H1 (cell line): Measurements from ENCODE around the gene TEKT5. TPM values are rescaled to one million over a fixed set of nuclear protein-coding genes. Genes with fewer than 3 reads are reported as not detected.

Experiments used
- CTCF ChIA-PET: fragments of 300-600 bp; sonication (Branson Sonifier 250); formaldehyde crosslinking; loops from one replicate; lab custom pipeline; 2021; ENCODE audit not compliant: partially characterized antibody; lab: Charles Lee
- POLR2A ChIA-PET: fragments of 300-600 bp; sonication (Branson Sonifier 250); formaldehyde crosslinking; loops from one replicate; lab custom pipeline; 2021; ENCODE audit warnings: inconsistent platforms; ENCODE audit not compliant: partially characterized antibody; lab: Charles Lee
- DNase-seq, 2 experiments: peaks; one replicate each; pipeline versions ENCODE4 v3.0.0 to v3.0.0-alpha.2; 2010 to 2022; ENCODE audit warnings: low spot score in 2 of 2, low read depth in 1 of 2, mixed read lengths in 1 of 2
- FAIRE-seq: peaks from 2 replicates; lab custom pipeline; 2011; peaks lifted over from hg19 to GRCh38; lab: Jason Lieb, UNC
- H2AFZ ChIP-seq: 2 replicates; pipeline ENCODE4 v1.8.1; 2012; ENCODE audit warnings: low read length, inconsistent platforms
- H2AK5ac ChIP-seq: 2 replicates; pipeline ENCODE4 v1.6.1; 2013; ENCODE audit warnings: low read depth, low read length
- H2BK120ac ChIP-seq: replicated peaks from 2 replicates; pipeline ENCODE3; 2013; ENCODE audit warnings: low read depth, low read length, inconsistent platforms
- H2BK12ac ChIP-seq: 2 replicates; pipeline ENCODE4 v1.6.1; 2013; ENCODE audit warnings: low read depth, low read length
- H2BK15ac ChIP-seq: 2 replicates; pipeline ENCODE4 v1.6.1; 2013; ENCODE audit warnings: low read length
- H2BK20ac ChIP-seq: 2 replicates; pipeline ENCODE4 v1.6.1; 2013; ENCODE audit warnings: low read length
- H2BK5ac ChIP-seq: 2 replicates; pipeline ENCODE4 v1.6.1; 2013; ENCODE audit warnings: low read depth, low read length
- H3K14ac ChIP-seq: 2 replicates; pipeline ENCODE4 v1.6.1; 2013; ENCODE audit warnings: inconsistent platforms; ENCODE audit not compliant: insufficient read length
- H3K18ac ChIP-seq: 2 replicates; pipeline ENCODE4 v1.6.1; 2013; ENCODE audit warnings: low read length; ENCODE audit errors: extremely low read depth
- H3K23ac ChIP-seq: 2 replicates; pipeline ENCODE4 v1.6.1; 2013; ENCODE audit warnings: inconsistent platforms; ENCODE audit not compliant: insufficient read length
- H3K23me2 ChIP-seq: 2 replicates; pipeline ENCODE4 v1.6.1; 2013; ENCODE audit warnings: low read depth, low read length
- H3K27ac ChIP-seq: 2 replicates; pipeline ENCODE4 v1.6.1; 2011; ENCODE audit warnings: low read depth, low read length, inconsistent platforms
- H3K27me3 ChIP-seq, 4 experiments: replicated peaks in 1 of 4; 1 replicate in 1 of 4; 2 replicates in 3 of 4; pipeline versions ENCODE4 v1.6.1 to v1.8.1; 2011 to 2013; ENCODE audit warnings: low read length in 3 of 4, mild to moderate bottlenecking in 3 of 4, inconsistent platforms in 2 of 4, mixed read lengths in 2 of 4, moderate library complexity in 1 of 4; ENCODE audit not compliant: control insufficient read depth in 3 of 4, insufficient read depth in 3 of 4; ENCODE audit errors: extremely low read depth in 1 of 4
- H3K36me3 ChIP-seq, 4 experiments: 2 replicates each; pipeline versions ENCODE4 v1.6.1 to v1.8.1; 2011 to 2013; ENCODE audit warnings: mild to moderate bottlenecking in 4 of 4, low read length in 3 of 4, moderate library complexity in 2 of 4, control low read depth in 1 of 4, inconsistent platforms in 1 of 4; ENCODE audit not compliant: insufficient read depth in 4 of 4, control insufficient read depth in 2 of 4
- H3K4ac ChIP-seq: replicated peaks from 2 replicates; pipeline ENCODE3; 2013; ENCODE audit warnings: low read length, low read depth, mixed read lengths, inconsistent platforms; ENCODE audit not compliant: insufficient read length
- H3K4me1 ChIP-seq, 4 experiments: replicated peaks in 1 of 4; 1 replicate in 1 of 4; 2 replicates in 3 of 4; pipeline versions ENCODE4 v1.6.1 to v1.8.1; 2011 to 2013; ENCODE audit warnings: low read length in 3 of 4, inconsistent platforms in 2 of 4, mixed read lengths in 1 of 4; ENCODE audit not compliant: insufficient read depth in 4 of 4, control insufficient read depth in 3 of 4
- H3K4me2 ChIP-seq, 2 experiments: 2 replicates each; pipeline versions ENCODE4 v1.6.1 to v1.8.1; 2011 to 2013; ENCODE audit warnings: low read depth in 2 of 2, low read length in 2 of 2, control low read depth in 1 of 2, inconsistent platforms in 1 of 2, mild to moderate bottlenecking in 1 of 2; ENCODE audit not compliant: insufficient read depth in 1 of 2
- H3K4me3 ChIP-seq, 4 experiments: fragments of 200-600, 300-600 bp in 1 of 4; sonication (generic), shearing (Covaris generic), sonication (Bioruptor Twin) in 1 of 4; 2 replicates each; pipeline versions ENCODE4 v1.5.1 to v1.8.1; 2011 to 2016; ENCODE audit warnings: low read length in 4 of 4, low read depth in 3 of 4, control low read depth in 2 of 4, inconsistent platforms in 2 of 4, mild to moderate bottlenecking in 2 of 4, mixed read lengths in 1 of 4, moderate library complexity in 1 of 4; ENCODE audit not compliant: insufficient read depth in 2 of 4; ENCODE audit errors: extremely low read depth in 1 of 4
- H3K56ac ChIP-seq: replicated peaks from 2 replicates; pipeline ENCODE3; 2013; ENCODE audit warnings: low read depth, mild to moderate bottlenecking, mixed read lengths, low read length, inconsistent platforms; ENCODE audit not compliant: insufficient read length
- H3K79me1 ChIP-seq: 2 replicates; pipeline ENCODE4 v1.6.1; 2013; ENCODE audit warnings: low read depth, low read length, control low read depth
- H3K79me2 ChIP-seq, 2 experiments: 2 replicates each; pipeline versions ENCODE4 v1.6.1 to v1.8.1; 2012 to 2013; ENCODE audit warnings: low read length in 2 of 2, mild to moderate bottlenecking in 2 of 2, inconsistent platforms in 1 of 2; ENCODE audit not compliant: insufficient read depth in 2 of 2, control insufficient read depth in 1 of 2
- H3K9ac ChIP-seq, 4 experiments: replicated peaks in 1 of 4; 1 replicate in 1 of 4; 2 replicates in 3 of 4; pipeline versions ENCODE4 v1.6.1 to v1.8.1; 2011 to 2013; ENCODE audit warnings: low read depth in 3 of 4, low read length in 3 of 4, control low read depth in 2 of 4, mild to moderate bottlenecking in 2 of 4, moderate library complexity in 2 of 4, inconsistent platforms in 1 of 4; ENCODE audit errors: extremely low read depth in 1 of 4
- H3K9me3 ChIP-seq, 2 experiments: 2 replicates each; pipeline versions ENCODE4 v1.6.1 to v1.8.1; 2012 to 2013; ENCODE audit warnings: mild to moderate bottlenecking in 2 of 2, moderate library complexity in 2 of 2, control low read depth in 1 of 2, inconsistent platforms in 1 of 2, low read depth in 1 of 2, low read length in 1 of 2, mixed read lengths in 1 of 2; ENCODE audit not compliant: insufficient read depth in 2 of 2
- H4K20me1 ChIP-seq, 2 experiments: replicated peaks in 1 of 2; 2 replicates each; pipeline versions ENCODE3 to v1.8.1; 2011 to 2013; ENCODE audit warnings: inconsistent platforms in 2 of 2, low read length in 2 of 2, mild to moderate bottlenecking in 1 of 2; ENCODE audit not compliant: insufficient read depth in 2 of 2, control insufficient read depth in 1 of 2
- H4K5ac ChIP-seq: 2 replicates; pipeline ENCODE4 v1.6.1; 2013; ENCODE audit warnings: low read length, low read depth, mixed read lengths, inconsistent platforms; ENCODE audit not compliant: insufficient read length
- H4K8ac ChIP-seq: 2 replicates; pipeline ENCODE4 v1.8.0; 2013; ENCODE audit warnings: mild to moderate bottlenecking, moderate library complexity, low read length, inconsistent platforms; ENCODE audit not compliant: insufficient read depth; ENCODE audit errors: extremely low read depth
- H4K91ac ChIP-seq: replicated peaks from 2 replicates; pipeline ENCODE3; 2013; ENCODE audit warnings: low read length, mixed read lengths, inconsistent platforms; ENCODE audit not compliant: insufficient read length
- BACH1 ChIP-seq: IDR thresholded peaks from 2 replicates; pipeline ENCODE4 v1.6.1; 2012; ENCODE audit warnings: low read length, improper control_type of control experiment
- EGR1 ChIP-seq: IDR thresholded peaks from 2 replicates; pipeline ENCODE4 v1.6.1; 2011; ENCODE audit warnings: low read depth, low read length, borderline replicate concordance
- EP300 ChIP-seq, 2 experiments: IDR thresholded peaks; 1 replicate in 1 of 2; 2 replicates in 1 of 2; pipeline ENCODE4 v1.6.1; 2011 to 2012; ENCODE audit warnings: low read depth in 2 of 2, low read length in 2 of 2, mild to moderate bottlenecking in 2 of 2, borderline replicate concordance in 1 of 2, inconsistent platforms in 1 of 2, moderate library complexity in 1 of 2
- GABPA ChIP-seq: IDR thresholded peaks from 2 replicates; pipeline ENCODE4 v1.6.1; 2011; ENCODE audit warnings: mild to moderate bottlenecking, low read length, moderate library complexity, borderline replicate concordance; ENCODE audit not compliant: insufficient read depth
- POU5F1 ChIP-seq: IDR thresholded peaks from 2 replicates; pipeline ENCODE4 v1.6.1; 2011; ENCODE audit warnings: low read depth, mild to moderate bottlenecking, low read length, moderate library complexity
- YY1 ChIP-seq: IDR thresholded peaks from 2 replicates; pipeline ENCODE4 v1.6.1; 2011; ENCODE audit warnings: low read depth, mild to moderate bottlenecking, low read length
- WGBS, 2 experiments: shearing (Covaris generic) in 1 of 2; methylation state at CpG; one replicate each; pipeline versions ENCODE4 v1.1.6 to v1.1.7; 2013 to 2015; ENCODE audit warnings: low lambda C conversion rate in 2 of 2, mixed read lengths in 2 of 2, inconsistent platforms in 1 of 2, low coverage in 1 of 2, missing lambda C conversion rate in 1 of 2; ENCODE audit not compliant: insufficient replicate concordance in 2 of 2, insufficient coverage in 1 of 2, insufficient read length in 1 of 2; ENCODE audit errors: extremely low coverage in 1 of 2, missing lambda C conversion rate in 1 of 2; 5-methylcytosine and 5-hydroxymethylcytosine counted together
- long read RNA-seq, 2 experiments: library from RNA in 1 of 2; library from capped mRNA in 1 of 2; stranded (forward); transcript quantifications; one replicate each; pipeline ENCODE4 v2.0.0, GENCODE V29; 2021; ENCODE audit warnings: inconsistent platforms in 1 of 2
- polyA minus RNA-seq, 3 experiments: library from RNA; depleted of rRNA, polyadenylated mRNA; stranded (reverse); fragments of >200 nt; gene quantifications; 1 replicate in 2 of 3; 2 replicates in 1 of 3; pipeline ENCODE4 v1.2.3, GENCODE V29; 2011
- polyA plus RNA-seq, 7 experiments: library from polyadenylated mRNA; depleted of rRNA in 3 of 7; stranded (reverse) in 5 of 7; unstranded in 2 of 7; fragments of >200 nt in 5 of 7; fragments of 200-250 nt in 2 of 7; gene quantifications; 1 replicate in 5 of 7; 2 replicates in 1 of 7; 4 replicates in 1 of 7; pipeline versions ENCODE4 v1.2.1 to v1.2.3, GENCODE V29; 2011 to 2013; ENCODE audit warnings: missing spikeins in 2 of 7, mixed read lengths in 2 of 7
- total RNA-seq: library from RNA; stranded (reverse); fragmentation: NEBNext Ultra II Directional; extraction: Animal tissue kit (Norgen Biotek cat#: 25700); gene quantifications from 2 replicates; pipeline ENCODE4 v1.2.1, GENCODE V29; 2021
- TF ChIP-seq, protein P1 (sequence below): IDR thresholded peaks from 2 replicates; pipeline ENCODE4 v1.6.1; 2012; ENCODE audit warnings: inconsistent platforms

The TEKT5 gene
- total RNA-seq (not detected in 2 replicates), polyA plus RNA-seq (2011; rRNA removed) (0.24 and 0.95 TPM in 2 replicates), polyA minus RNA-seq (2011; rRNA and poly(A)+ RNA removed) (0.22 and 0.54 TPM in 2 replicates)
- 0.26 TPM for polyA plus RNA-seq (2011; cell fraction: cytosol; rRNA removed)
- polyA plus RNA-seq (2011; cell fraction: nucleus; rRNA removed): 0.68 TPM
- polyA plus RNA-seq (2012, experiment 1 of 2): 0.36 to 1.3 TPM (median 0.60 TPM) in 4 replicates
- polyA plus RNA-seq (2012, experiment 2 of 2): not detected
- polyA plus RNA-seq (2013, experiment 1 of 2): 0.20 TPM
- 0.09 TPM for polyA plus RNA-seq (2013, experiment 2 of 2)
- polyA minus RNA-seq (2011; cell fraction: cytosol; rRNA and poly(A)+ RNA removed): not detected
- polyA minus RNA-seq (2011; cell fraction: nucleus; rRNA and poly(A)+ RNA removed): 1.2 TPM
- long read RNA-seq, experiment 1: 0 reads
- long read RNA-seq, experiment 2: 0 reads

DNA sequence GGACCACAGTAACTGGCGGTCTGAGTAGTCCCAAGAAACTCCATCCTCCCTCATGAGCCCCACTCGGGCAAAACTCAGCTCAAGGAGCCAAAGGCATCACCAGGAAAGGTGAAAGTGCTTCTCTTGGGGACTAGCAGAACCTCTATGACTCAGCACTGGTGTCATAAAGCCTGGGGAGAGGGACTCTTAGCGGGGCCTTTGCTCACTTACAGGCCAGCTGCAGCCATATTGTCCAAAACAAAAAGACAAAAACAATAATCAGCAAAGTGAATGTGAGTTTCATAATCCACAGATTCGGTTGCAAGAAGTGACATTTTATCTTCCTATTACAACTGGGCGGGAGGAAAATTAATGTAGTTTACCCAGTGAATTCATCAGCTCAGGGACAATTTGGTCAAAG lies at the start of gene TEKT5:
TEKT5 (minus strand) TSS at position 101 of the 400 bp plus-strand sequence; CDS start at position 44, 57 bp downstream.
- DNase-seq: no peak
- no peaks in the 10 kb centered on the region; a peak in 2 of 7 replicates for H3K4me1 ChIP-seq
- ChIA-PET POLR2A (no interaction called here), CTCF (interaction anchor here (0.6 to 2.3 kb wide), 5 partner anchors 86 to 1469 kb away, joined by 3 to 9 read pairs (median 4); partner anchors contain the start of gene EMP2)
- TF ChIP-seq BACH1 (no peak), EGR1 (no peak), EP300 (IDR thresholded peaks at IDR 0.05; ENCODE audit: borderline replicate concordance in 1 of 2, low read depth in 2 of 2, low read length in 2 of 2) (no peak), POU5F1 (no peak), YY1 (no peak), GABPA (no peak)
- TF ChIP-seq, protein P1, sequence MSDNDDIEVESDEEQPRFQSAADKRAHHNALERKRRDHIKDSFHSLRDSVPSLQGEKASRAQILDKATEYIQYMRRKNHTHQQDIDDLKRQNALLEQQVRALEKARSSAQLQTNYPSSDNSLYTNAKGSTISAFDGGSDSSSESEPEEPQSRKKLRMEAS: no peak
- no peak within 1 kb of the TSS for H3K14ac ChIP-seq
- no peak for FAIRE-seq
- no peak within 1 kb of the TSS for H3K18ac ChIP-seq
- no peak within 1 kb of the TSS for H3K56ac ChIP-seq
- H3K23ac ChIP-seq: no peak within 1 kb of the TSS
- H2BK20ac ChIP-seq: no peak within 1 kb of the TSS
- no peaks in the 10 kb centered on the region for H4K20me1 ChIP-seq
- H3K79me1 ChIP-seq: no peaks in the 10 kb centered on the region
- H2AK5ac ChIP-seq: no peak within 1 kb of the TSS
- no peak within 1 kb of the TSS for H3K4ac ChIP-seq
- no peak within 1 kb of the TSS for H3K9ac ChIP-seq
- no peaks in the 10 kb centered on the region for H3K79me2 ChIP-seq
- H2BK5ac ChIP-seq: no peak within 1 kb of the TSS
- no peak within 1 kb of the TSS for H4K91ac ChIP-seq
- no peak within 1 kb of the TSS for H2BK120ac ChIP-seq
- no peaks in the 10 kb centered on the region for H3K27me3 ChIP-seq
- 0 out of 4 replicates have a peak, but pooled peaks cover 0 to 2% of the 10 kb centered on the region in 2 experiments for H3K9me3 ChIP-seq
- no peak within 1 kb of the TSS for H3K27ac ChIP-seq
- no peak within 1 kb of the TSS for H2BK15ac ChIP-seq
- no peak within 1 kb of the TSS for H4K8ac ChIP-seq
- no peak within 1 kb of the TSS for H4K5ac ChIP-seq
- H2AFZ ChIP-seq: no peak within 1 kb of the TSS
- WGBS, 2 experiments: 93% methylated on average over 5 of the region's 5 CpGs; no CpG with 5 or more reads in 1 of the 2 experiments
- no peak within 1 kb of the TSS for H3K4me2 ChIP-seq
- no peak within 1 kb of the TSS for H2BK12ac ChIP-seq
- H3K23me2 ChIP-seq: no peaks in the 10 kb centered on the region
- no peak within 1 kb of the TSS for H3K4me3 ChIP-seq
- no peaks in the 10 kb centered on the region for H3K36me3 ChIP-seq
